HG03159 (cell line): ENCODE measurements around the gene PCDH9.

ENCODE experiments used
- ATAC-seq: cut with Tn5 transposase; IDR thresholded peaks from one replicate; pipeline ENCODE4 v1.9.1; 2021; ENCODE audit warnings: mild to moderate bottlenecking, moderate library complexity; ENCODE audit not compliant: unreplicated experiment

Gene PCDH9

DNA sequence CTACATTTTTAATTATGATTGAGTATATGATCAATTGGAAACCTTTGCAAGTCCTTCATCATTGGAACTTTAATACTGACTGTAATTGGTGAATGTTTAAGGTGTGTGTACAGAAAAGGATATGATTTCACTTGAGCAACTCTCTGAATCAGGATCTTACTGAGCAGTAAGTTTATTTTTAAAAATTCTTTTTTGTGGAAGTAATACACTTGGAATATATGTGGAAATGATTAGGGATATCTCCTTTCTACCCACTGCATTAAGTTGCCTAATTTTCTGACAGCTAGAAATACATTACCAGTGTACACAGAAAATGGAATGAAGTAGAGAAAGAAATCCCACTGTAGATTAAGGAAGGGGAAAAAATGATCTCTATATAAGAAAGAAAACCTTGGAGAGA is 865.8 kb downstream of the PCDH9 start:
- no peak for ATAC-seq

DNA sequence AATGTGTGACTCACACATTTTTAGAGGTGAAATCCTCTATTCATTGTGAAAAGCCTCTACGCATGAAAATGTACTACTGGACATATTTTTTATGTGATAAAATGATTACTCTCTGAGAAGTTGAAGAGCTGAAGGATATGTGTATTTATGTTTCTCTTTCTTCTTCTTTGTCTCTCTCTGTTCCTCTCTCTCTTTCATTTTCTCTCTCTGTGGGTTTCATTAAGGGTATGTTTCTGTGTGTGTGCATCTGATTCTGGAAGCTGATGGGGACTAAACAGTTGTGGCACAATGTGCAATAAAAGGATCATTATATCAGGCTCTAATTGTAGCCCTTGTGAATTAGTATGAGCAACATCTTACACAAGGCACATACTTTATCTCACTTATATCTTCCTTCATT is 867.7 kb downstream of the PCDH9 start:
- ATAC-seq = peak; percentile 57

DNA sequence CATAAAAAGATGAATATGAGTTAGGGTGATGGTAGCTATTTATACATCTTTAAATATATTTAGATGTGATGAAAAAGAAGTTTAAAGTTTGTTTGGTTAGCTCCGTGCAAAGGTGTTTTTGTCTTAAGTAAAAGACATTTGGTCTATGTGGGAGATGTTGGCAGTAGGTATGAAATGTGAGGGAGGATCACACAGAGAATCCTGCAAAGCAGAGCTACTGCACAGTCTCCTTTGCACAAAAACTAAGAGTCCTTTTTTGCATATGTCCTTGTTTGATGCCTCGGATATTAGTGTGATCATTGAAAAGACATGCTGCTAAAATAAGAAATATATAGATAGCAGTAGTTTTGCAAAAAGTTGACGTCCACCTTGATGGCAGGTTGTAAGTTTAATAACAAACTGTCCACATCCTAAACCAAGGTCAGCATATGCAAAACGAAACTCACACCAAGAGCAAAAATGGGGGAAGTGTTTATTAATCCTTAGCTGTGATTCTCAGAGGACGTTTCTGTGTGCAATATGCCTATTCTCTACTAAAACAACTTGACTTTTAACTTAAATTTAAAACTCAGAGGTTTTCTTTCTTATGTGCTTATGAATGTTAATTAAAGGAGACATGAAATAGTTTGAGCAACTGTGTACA is 870.1 kb downstream of the PCDH9 start:
- no peak for ATAC-seq

DNA sequence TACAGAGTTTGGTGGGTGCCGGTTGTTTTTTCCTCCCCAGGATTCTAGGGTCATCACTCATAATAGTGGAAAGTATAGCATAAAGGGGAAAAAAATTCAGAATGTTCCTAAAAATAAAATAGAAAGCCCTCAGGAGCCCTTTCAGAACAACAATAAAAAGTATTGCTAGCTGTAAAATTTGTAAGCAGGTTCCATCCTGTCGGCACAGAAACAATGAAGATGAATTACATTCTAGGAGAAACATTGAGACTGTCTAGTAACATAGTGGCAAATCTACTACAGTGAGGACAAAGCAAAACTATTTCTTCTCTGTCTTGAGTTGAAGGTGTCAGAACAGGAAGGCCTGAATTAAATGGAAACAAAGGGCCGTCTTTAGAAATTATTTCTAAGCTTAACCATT is 870.7 kb downstream of the PCDH9 start:
- no peak for ATAC-seq

DNA sequence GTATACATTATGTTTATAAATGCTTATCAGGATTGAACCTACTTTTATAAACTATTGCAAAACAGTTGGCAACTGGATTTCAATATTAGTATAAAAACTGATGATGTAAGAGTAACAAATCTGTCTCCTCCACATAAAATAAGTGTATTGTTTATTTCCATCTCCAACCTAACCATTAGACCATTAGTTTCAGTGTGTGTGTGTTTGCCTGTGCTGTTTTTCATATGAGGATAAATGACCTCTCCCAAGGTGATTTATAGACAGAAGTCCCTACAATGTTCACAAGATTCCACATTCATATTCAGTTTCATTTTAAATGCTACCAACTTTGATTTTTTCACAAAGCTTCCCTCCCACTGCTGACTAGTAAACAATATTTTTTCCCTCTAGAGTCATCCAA is 871.6 kb downstream of the PCDH9 start:
- no peak for ATAC-seq

DNA sequence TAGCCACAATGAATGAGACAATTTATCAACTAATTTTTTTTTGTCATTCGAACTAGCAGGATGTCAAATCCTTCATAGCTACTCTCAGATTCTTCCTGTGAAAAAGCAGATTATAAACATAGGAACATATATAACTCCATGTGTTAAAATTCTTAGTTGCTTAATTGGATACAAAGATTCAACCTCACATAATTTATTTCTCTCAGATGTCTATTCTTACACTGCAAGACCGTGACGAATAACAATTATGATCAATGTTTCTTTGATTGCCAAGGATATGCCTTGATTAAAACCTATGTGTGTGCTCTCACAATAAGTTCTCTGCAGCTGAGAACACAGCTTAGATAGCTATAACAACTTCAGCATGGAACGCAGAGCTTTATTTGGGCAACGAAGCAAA is 872.7 kb downstream of the PCDH9 start:
- no peak for ATAC-seq

DNA sequence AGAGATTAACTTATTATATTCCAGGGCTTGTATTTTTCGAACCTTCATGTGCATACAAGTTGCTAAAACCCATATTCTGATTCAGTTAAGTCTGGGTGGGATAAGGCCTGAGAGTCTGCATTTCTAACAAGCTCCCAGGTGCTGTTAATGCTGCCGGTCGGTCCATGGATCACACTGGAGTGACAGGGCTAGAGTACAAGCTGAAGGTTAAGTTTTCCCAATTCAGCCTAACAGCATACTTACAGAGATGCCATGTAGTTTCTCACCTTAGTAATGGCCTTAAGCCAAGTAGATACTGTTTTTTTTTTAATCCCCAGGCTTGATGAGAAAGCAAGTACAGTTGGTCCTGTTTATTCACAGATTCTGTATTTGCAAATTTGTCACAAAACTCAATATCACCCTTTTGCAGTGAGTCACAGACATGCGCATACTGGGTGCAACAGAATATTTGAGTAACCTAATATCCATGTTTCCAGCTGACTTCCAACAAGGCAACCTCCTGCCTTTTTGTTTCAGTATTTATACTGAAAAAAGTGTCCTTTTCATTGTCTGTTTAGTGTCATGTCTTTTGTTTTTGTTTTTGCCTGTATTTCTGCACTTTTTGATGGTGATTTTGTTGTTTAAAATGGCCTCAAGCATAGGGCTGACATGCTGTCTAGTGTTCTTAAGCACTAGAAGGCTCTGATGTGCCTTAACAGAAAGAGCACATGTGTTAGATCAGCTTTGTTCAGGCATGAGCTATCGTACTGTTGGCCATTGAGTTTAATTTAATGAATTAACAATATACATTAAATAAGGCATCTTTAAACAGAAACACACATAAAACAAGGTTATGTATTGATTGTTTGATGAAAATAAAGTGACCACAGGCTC is 875.0 kb downstream of the PCDH9 start:
- no peak for ATAC-seq

DNA sequence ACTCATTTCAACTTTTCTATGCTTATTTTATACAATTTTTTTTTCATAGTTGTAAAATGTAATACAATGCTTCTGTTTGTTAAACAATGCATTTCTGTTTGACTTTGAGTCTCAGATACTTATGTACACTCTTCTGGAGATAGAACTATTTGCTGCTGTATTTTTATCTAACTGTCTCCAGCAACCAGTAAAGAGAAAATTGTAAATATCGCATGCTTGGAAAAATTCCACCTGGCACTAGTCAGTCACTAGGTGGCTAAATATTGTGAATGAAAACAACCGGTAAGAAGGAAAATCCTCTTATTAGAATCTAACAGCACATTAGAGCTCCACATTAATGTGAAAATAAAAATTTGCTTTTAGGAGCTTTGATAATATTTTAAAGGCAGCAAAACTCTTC is 876.5 kb downstream of the PCDH9 start:
- no peak for ATAC-seq

DNA sequence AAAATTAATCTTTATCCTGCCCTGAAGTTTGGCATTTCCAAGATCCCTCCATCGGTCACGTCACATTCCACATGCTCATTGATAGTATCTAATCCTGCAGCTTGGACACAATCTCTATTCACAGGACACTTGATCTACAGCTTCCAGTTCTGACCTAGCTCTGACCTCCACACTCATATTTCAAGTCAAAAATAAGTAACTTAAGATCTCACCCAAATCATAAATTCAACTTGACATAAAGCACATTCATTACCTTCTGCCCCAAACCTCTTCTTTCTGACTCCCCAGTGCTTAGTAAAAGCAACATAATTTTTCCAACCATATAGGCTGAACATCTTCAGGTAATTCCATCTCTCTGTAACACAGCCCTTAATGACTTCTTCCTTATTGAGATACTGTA is 880.2 kb downstream of the PCDH9 start:
- no peak for ATAC-seq

DNA sequence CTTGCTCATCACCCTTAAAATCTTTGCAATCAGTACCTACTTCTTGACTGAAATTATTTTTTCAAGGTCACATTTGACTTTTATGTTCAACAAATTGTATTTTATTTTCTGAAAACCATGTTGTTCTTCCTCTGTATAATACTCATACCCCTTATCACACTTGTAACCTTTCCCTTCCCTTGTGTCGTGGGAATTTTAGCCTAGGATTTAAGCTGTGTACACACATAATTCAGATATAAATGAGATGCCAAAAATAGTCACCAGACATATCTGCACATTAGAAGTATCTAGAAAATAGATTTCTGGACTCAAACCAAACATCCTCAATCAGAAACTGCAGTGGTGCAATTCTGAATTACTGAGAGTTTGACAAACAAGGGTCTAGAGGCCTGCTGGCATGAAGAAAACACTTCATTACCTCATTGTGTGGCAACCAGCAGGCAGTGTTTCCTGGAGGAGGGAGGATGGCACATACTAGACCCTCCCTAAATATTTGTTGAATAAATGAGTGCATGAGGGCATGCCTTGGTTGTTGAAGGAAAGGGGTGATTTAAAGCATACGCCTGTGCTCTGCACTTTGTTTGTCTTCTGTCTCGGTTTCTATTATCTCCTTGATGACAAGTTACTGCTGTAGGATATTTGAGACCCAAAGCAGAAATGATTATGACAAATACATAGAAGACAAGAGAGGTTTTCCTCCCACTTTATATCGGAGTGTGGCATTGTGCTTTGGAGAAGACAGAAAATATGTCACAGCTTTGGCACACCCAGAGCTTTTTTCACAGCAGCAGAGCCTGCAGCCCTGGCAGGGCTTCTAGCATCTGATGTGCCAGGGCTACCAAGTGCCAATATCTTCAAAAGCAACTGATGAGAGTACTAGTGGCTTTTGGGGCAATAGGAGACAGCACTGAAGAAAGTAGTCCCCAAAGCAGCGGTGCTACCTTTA is 881.1 kb downstream of the PCDH9 start:
- no peak for ATAC-seq

DNA sequence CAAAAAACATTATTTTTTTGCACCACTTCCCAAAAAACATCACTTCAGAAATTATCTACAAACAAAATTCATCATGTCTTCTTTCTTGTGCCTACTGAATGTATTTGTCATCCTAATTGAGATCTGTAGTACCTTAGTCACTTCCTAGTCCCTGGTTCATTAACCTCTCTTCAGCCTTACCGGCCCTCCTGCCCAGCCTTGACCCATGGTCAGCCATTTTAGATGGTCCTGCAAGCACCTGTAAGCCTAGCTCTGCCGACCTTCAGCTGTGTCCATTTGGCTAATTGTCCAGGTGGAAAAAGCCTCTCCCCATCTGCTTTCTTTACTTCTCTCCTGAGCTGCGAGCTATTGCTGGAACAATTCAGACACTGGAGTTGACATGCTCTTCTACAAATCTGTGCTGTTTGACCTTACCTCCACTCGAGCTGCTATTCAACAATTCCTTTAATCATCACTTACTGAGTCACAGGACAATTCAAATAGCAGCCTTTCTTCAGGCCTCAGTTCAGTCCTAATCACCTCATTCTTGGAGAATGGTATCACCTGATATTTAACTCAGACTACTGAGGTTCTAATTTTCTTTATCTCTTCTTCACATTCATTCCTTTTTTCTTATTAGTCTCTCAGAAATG is 882.5 kb downstream of the PCDH9 start:
- ATAC-seq = no peak

DNA sequence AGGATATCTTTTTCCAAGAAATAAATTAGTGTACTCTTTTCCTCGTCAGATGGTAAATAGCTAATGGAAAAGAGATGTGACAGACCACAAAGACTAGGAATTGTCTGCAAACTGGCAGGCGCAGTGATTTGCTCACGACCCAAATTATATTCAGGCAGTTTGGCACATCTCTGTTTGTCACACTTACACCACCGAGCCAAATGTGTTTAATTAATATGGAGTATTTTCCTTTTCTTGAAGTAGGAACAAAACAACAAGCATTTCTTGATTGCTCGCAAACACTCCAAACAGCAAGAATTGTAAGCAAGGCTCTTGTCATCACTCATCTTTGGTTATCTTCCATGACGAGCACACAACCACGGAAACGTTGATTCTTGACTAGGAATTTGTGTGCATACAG is 884.2 kb downstream of the PCDH9 start:
- no peak for ATAC-seq

DNA sequence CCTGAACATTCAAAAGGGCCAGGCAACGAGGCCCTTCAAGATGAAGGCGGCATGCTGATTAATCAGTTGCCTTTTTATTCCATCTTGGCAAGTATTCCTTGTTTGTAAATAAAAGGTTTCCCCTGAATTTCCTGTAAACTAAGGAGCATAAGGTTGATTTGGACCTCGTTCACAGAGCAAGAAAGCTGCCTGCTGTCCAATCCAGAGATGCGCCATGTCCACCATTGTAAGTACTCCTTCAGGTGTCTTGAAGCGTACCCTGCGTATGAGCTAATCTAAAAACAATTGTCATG is 884.7 kb downstream of the PCDH9 start:
- no peak for ATAC-seq

DNA sequence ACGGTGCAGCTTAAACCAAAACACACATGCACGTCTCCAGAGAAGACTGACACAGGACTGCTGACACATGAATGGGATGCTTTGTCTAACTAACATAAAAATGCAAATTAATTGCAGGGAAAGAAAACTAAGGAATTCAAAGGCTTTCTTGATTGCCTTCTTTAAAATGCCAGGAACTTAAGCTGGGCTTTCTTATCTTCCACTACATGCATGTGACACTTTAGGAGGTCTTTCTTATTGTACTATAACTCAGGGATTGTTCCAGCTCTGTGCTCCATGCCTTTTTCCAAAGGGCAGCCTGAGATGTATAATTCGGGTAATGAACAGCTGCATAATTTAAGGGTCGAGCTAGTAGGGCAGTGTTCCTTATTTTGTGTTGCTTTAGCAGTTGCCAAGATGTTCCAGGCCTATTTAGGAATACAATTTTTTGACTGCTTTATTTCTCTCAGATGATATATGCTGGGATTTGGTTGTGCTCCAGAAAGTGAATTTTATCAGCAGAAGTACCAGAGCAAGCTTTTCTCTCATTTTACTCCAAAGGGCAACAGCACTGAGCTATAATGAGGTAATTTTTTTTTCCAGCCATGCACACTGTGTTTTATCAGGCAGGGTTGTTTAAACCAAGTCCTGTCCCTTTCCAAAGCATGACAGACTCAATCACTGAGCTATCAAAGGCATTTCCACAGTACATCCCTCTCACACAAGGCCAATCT is 885.2 kb downstream of the PCDH9 start:
- no peak for ATAC-seq

DNA sequence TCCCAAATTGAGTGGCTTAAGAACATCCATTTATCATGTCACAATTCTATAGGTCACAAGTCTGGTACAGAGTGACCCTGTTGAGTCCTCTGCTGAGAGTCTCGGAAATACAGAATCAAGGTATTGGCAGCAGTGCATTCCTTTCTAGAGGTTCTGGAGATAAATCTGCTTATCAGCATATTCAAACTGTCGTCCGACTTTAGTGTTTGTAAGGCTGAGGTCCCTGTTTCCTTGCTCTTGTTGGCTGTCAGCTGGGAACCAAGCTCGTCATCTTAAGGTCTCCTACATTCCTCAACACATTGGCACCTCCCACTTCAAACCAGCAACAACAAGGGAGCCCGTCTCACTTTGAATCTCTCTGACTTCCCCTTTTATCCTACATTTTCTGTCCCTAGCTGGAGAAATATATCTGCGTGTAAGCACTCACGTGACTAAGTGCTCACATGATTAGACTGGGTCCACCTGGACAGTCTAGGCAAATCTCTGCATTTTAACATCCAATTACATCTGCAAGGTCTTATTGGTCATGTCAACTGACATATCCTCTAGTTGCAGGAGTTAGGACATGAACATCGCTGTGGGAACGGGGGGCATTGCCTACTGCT is 886.8 kb downstream of the PCDH9 start:
- no peak for ATAC-seq

DNA sequence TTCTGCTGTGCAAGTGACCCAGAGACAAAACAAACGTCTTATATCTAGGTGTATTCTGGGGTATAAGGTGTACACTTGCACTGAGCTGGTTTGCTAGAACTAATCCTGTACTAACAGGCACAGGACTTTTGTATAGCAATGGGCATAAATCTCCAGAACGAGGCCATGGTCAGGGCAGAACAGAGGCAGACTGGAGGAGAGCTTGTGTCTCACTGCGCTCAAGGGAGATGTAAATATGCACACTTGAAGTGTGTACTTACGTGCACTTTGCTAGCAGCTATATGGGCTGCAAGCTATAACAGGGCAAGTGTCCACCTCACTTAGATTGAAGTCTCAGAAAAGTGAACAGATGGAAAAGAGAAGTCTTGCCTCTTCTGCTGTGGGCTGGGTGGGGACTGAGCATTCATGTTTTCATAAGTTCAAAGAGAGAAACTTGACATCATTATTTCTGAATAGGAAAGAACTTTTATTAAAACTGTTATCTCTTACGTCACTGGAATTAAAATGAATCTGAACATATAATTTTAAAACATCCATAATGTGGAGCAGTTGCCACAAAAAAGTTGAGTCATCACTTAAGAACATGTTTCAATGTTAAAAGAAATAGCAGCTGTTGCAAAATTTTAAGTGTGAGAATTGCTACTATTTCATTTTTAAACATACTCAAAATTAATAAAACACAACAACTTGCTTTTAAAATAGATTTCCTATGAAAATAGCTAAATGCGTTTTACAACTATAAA is 888.3 kb downstream of the PCDH9 start:
- no peak for ATAC-seq

DNA sequence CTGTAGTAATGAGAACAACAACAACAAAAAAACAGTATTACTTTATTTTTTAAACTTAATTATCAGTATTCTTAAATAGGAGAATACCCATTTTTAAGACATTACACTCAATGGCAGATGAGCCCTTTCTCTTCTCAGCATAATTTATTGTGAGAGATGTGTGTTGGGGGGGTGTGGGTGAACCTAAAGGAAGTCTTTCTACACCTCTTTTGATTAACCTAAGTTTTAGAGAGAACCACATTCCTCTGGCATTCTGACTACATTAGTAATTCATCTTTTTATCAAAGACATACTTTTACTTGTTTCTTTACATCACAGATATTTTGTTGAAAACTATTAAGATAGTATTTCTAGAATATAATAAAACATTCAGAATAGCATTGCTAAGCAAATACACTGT is 890.9 kb downstream of the PCDH9 start:
- no peak for ATAC-seq

DNA sequence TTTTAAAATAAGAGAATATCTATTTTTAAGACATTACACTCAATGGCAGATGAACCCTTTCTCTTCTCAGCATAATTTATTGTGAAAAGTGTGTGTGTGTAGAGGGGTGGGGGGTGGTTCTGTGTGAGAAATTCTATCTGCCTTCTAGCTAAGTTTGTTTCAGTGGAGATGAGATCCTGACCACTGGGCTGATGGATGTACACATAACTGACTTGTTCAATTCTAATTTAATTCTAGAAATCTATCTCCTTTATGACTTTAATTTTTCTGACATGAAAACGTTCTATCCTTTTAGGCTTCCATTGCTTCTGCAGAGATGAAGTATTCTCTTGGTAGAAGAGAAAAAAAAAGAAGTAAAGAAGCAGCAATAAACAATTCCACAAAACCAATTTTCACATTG is 891.6 kb downstream of the PCDH9 start:
- no peak for ATAC-seq

DNA sequence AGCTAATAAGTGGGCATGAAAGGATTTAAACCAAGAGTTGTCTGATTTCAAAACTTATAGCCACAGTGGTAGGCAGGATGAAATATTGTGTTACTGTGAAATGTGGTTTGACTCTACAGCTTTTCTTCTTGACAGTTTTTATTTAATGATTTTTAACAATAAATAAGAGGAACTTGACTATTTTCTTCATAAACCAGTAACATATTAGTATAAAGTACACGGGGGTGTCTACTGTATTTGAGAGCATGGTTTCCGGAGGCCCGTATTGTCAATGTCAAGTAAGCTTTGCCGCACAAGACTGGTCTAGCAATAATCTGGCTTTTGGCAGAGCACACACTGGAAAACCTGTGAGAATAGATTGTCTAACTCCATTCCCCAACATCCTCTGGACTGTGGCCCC is 894.5 kb downstream of the PCDH9 start:
- ATAC-seq = no peak
